HG03469 (cell line): ENCODE data around the gene ESYT3.

Experiments
- ATAC-seq: cut with Tn5 transposase; IDR thresholded peaks from one replicate; pipeline ENCODE4 v1.9.1; 2021; ENCODE audit warnings: mild to moderate bottlenecking, moderate library complexity, moderate number of reproducible peaks; ENCODE audit not compliant: unreplicated experiment

ESYT3 gene

DNA sequence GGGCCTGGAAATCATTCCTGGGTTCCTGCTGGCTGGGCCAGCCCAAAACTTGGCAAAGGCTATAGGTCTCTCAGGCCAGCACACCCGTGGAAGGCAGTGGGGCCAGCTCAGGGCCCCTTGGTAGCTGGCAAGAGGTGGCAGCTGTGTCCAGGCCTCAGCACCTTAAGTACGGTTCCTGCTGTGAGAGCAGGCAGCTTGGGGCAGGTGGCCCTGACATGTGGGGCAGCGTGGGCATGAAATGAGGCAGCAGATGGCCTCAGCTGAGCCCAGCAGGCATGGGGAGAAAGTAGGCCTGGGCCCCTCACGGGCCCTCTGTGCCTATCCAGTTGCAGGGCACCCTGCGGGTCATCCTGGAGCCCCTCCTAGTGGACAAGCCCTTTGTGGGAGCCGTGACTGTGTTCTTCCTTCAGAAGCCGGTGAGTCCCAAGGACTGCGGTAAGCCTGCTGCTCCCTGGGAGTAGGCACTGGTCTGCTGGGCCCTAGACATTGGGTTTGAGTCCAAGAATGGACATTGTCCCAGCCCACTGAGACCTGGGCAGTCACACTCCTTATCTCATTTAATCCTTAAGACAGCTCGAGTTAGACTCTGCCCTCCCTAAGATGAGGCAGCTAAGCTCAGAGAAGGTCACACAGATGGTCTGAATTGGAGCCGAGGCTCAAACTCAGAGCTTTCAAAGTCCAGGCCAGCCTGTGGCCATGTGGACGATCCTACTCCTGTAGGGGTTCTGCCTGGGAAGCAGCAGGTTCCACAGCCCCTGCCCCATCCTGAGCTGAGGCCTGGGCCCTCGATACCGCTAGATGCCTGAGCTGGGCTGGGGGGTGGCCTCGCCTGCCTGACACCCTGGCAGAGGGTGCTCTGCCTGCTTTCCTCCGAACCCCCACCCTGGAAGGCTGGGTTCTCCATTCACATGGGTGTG, 25.5 kb downstream of the ESYT3 start:
- no peak for ATAC-seq

DNA sequence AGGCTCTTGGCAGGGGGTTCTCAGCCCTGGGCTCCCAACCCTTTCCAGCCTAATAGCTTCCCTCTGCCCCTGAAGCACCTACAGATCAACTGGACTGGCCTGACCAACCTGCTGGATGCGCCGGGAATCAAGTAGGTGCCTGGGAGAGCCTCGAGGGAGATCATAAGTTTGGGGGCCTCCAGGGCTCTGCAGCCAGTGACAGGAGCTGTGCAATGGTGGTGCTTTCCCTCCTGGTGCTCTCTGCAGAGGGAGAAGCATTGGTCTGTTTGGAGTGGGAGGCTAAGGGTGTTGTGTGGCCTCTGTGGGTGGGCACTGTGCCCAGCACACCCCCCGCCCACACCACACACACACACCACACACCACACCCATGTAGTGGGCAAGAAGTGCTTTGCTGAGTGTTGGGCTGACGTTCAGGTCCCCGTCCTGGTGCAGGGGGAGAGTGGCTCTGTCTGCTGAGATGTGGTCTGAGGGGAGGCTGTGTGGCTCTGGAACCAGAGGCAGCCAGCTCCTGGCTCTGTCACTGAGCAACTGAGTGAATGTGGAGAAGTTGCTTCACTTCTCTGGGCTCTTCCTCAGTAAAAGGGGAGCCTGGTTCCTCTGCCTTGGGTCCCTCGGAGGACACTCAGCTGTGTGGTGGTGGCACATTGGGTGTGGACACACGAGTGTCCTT, 26.3 kb downstream of the ESYT3 start:
- ATAC-seq, result no peak

DNA sequence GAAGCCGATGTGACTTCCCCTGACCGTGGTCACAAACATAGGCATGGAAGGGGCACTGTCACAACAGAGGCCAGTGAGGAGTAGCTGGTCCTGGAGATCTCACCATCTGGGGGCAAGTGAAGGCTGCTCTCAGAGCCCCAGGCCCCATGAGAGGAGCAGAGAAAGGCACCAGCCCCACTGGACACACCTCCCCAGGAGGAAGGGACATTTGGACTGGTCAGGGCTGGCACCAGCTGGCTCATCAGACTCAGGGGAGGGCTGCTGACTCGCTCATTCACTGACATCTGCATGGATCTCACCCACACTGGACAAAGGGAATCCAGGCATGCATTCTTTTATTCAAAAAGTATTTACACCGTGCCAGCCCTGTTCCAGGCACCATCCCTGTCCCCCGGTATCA, 26.8 kb downstream of the ESYT3 start:
- no peak for ATAC-seq

DNA sequence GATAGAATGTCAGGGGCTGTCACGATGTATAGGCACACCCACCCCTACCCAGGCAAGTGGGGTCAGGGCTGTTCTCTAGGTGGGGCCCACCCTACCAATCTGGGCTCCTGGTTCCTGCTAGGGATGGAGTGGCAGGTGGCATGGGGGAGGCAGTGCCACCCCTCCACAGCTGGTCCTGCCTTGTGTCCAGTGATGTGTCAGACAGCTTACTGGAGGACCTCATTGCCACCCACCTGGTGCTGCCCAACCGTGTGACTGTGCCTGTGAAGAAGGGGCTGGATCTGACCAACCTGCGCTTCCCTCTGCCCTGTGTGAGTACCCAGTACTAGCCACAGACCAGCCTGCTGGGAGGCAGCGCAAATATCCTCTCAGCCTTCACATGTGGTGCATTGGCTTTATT, 27.5 kb downstream of the ESYT3 start:
- no peak for ATAC-seq

DNA sequence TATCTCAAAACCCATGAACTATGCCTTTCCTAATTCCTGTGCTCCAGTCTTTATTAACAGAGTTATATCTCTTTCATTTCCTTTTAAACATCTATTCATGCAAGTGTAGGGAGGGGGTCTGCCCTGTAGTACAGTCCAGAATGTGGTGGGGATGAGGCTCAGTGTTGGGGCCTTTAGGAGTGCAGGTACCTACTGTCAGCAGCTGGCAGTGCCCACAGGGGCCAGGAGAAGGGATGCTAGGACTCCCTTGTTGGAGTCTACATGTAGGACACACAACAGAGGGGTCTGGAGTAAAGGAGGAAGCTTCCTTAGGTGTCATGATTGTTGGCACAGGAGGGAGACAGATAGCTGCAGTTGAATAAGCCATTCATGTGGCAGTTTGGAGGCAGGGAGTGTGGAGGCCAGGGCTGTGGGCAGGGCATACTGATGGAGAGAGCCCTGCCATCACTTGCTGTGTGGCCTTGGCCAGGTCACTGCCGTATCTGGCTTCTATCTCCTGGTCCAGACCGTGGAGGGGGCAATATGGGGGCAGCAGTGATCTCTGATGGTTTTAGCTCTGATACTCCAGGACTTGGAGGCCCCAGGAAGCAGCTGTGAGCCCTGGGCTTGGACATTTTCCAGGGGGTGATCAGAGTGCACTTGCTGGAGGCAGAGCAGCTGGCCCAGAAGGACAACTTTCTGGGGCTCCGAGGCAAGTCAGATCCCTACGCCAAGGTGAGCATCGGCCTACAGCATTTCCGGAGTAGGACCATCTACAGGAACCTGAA, 29.5 kb downstream of the ESYT3 start:
- ATAC-seq, result no peak

DNA sequence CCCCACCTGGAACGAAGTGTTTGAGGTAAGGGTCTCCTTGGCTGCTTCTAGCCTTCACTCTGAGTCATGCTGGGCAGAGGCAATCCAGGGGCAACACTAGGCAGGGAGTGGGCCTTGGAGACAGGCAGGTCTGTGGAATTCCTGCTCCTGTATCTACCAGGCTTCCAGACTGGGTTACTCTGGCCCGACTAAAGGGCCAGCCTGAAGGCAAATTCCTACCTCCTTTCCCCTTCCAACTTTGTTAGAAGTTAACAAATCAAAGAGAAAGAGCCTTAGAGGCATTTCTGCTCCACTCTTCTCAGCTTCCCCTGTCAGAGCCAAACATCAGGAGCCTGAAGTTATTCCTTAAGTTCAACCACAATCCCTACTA, 30.1 kb downstream of the ESYT3 start:
- no peak for ATAC-seq

DNA sequence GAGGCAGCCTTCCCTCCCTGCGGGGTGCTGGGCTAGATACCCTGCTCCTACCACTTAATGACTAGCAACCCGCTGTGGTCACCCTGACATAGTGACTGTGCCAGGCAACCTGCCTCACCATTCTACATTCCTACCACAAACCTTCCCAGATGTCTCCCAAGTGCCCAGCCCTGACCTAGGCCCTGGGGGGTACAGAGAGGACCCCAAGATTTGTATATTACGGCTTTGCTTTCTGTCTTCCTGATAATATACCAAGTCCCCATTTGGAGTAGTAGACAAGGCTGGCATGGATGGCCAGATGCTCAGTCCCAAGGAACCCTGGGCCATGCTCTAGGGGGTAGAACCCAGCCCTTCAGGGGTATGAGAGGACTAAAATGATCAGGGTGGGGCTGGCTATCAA, 31.0 kb downstream of the ESYT3 start:
- ATAC-seq, result no peak

DNA sequence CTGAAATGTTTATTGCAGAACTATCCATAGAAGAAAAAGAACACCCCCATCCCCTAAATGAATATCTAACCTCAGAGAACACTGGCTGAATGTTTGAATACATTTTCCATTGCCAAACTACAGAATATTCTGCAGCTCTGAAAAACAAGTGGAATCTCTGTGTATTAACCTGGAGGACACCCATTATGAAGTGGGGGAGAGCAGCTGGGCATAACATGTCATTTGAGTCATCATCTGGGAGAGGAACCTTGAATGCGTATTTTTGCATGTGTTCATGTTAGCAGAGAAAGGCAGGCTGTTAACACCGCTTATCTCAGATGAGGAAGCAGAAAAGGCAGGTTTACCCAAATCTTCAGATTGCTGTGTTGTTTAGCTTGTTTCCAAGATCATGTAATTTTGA, 31.5 kb downstream of the ESYT3 start:
- ATAC-seq, result no peak

DNA sequence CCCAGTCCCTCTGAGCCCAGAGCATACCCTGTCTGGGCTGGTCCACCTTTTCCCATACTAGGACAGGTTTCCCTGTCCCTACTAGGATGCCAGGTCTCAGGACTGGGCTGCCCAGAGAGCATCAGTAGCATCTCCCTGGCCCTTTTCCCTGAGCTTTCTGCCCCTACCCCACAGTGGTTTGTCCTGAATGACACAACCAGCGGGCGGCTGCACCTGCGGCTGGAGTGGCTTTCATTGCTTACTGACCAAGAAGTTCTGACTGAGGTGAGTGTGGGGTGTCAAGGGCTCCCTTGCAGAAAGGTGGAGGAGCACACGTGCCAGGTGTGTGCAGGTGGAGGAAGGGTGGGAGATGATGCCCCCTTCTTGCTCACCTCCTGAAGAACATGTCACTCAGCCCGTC, 33.5 kb downstream of the ESYT3 start:
- ATAC-seq, result no peak

DNA sequence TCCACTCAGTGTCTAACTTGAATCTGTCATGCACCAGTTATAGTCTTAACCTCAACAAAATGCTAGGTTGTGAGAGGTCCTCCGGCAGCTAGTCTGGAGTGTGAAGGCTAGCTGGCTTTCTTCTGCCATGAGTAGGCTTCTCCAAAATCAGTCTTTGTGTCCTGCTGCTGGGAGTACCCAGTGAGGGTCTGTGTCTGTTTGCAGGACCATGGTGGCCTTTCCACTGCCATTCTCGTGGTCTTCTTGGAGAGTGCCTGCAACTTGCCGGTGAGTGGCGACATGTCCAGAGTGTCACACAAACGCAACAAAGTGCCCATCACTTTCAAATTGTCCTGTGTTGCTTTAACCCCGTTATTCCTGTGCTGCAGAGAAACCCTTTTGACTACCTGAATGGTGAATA, 34.0 kb downstream of the ESYT3 start:
- ATAC-seq, result no peak

DNA sequence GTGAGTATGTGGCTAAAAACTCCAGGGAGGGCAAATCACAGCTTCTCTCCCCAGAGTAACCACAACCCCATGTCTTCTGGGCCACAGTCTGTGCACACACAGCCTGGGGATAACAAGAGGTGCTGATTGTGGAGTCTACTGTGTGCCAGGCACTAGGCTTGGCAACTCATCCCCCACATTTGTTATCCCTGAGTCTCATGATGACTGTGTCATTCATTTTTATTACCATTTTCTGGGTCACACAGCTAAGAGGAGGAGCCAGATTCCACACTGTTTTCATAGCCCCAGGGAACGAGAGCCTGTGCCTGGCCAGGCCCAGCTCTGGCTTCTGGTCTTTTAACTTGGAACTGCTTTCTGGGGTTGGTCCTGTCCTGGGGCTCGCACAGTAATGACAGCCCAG, 34.5 kb downstream of the ESYT3 start:
- no peak for ATAC-seq

DNA sequence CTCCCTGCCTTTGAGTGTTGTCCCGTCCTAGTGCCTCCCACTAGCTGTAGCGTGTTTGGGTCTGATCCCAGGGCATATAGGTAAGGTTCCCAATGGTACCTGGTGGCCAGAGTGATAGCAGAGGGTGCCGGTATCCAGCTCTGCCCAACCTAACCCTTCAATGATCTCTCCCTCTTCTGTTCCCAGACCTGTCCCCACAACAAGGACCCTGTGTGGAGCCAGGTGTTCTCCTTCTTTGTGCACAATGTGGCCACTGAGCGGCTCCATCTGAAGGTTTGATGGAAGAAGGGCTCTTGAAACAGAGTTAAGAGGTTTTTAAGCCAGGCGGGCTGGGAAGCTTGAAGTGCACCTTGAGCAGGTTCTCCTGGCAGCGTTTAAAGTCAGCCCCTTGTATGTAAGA, 35.5 kb downstream of the ESYT3 start:
- ATAC-seq, result no peak

DNA sequence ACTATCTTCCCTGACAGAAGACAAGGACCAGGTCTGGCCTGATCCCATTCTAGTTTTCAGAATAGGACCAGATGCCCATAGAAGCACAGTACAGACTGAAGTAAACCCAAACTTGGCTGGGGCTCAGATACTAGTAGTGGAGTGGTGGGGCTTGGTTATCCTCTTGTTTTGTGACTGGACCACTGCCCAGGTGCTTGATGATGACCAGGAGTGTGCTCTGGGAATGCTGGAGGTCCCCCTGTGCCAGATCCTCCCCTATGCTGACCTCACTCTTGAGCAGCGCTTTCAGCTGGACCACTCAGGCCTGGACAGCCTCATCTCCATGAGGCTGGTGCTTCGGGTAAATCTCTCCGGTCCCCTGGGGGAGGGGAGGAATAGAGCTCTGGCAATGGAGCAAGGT, 36.3 kb downstream of the ESYT3 start:
- no peak for ATAC-seq

DNA sequence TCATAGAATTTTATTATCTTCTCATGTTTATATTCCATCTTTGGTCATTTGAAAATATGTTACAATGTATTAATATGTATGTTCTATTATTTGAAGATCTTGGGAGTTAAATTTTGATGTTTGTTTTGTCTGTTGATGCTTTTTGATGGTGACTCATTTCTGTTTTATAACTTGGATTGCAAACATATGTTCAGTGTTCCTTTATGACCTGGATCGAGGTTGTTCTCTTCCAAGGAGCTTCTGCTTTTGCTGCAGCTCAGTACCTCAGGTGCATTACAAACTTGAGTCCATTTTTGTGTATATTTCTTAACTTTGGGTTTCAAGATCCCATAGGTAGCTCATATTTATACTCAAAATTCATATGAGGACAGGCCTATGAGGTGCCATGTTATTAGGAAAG, 37.1 kb downstream of the ESYT3 start:
- ATAC-seq, result no peak

DNA sequence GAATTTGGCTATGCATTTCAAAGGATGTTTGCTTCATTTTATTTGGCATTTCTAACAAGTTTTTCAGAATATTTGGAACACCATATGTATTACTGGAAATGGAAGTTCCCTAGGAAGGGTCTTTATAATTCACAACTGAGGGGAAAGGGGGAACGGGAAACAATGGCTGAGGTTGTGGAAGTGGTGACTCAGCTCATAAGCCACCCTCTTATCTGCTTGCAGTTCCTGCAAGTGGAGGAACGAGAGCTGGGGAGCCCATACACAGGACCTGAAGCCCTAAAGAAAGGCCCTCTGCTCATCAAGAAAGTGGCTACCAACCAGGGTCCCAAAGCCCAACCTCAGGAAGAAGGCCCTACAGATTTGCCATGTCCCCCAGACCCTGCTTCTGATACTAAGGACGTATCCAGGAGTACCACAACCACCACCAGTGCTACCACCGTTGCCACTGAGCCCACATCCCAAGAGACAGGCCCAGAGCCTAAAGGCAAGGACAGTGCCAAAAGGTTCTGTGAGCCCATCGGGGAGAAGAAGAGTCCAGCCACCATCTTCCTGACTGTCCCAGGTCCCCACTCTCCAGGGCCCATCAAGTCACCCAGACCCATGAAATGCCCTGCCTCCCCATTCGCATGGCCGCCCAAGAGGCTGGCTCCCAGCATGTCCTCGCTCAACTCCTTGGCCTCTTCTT, 37.9 kb downstream of the ESYT3 start:
- ATAC-seq, result no peak

DNA sequence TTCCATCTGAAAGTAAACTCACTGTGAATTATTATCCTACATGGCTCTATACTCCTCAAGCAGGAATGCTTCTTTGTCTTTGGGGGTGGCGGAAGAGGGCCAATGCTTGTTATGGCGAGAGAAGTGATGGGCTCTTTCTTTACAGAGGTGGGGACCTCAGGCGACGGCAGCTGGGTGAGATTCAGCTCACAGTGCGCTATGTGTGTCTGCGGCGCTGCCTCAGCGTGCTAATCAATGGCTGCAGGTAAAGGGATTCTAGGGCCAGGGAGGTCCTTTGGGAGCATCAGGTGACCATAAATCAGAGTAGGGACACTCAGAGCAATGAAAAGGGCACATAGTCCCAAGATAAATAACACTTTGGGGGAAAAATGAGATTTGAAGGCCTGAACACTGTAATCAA, 39.0 kb downstream of the ESYT3 start:
- ATAC-seq, result no peak

DNA sequence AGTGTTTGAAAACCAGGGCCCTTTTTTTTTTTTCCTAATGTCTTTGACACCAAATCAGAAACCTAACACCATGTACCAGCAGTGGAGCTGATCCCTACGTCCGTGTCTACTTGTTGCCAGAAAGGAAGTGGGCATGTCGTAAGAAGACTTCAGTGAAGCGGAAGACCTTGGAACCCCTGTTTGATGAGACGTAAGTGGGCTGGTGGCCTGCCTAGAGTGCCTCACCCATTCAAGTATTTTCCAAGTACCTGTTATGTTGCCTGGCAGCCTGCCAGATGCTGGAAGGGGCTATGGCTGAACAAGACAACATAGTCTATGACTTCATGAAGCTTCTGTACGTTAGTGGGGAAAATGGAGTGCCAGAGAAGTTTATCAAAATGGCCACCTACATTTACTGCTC, 39.7 kb downstream of the ESYT3 start:
- no peak for ATAC-seq

DNA sequence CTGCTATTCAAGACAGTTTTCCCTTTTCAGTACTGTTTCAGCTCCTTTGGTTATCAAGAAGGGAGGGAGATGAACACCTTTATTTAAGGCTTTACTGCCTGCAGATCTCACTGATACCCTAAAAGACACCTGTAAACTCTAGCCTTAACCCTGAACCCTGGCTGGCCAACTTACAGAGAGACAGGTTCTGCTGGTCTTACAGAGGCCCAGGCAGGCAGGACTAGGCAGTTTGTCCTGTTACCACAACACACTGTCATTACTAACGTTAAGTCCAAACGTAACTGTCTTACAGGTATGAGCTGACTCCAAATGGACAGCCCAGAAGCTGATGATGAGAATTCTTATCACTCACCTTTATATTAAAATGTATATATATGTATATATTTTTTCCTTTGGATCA, 42.1 kb downstream of the ESYT3 start:
- ATAC-seq, result no peak

DNA sequence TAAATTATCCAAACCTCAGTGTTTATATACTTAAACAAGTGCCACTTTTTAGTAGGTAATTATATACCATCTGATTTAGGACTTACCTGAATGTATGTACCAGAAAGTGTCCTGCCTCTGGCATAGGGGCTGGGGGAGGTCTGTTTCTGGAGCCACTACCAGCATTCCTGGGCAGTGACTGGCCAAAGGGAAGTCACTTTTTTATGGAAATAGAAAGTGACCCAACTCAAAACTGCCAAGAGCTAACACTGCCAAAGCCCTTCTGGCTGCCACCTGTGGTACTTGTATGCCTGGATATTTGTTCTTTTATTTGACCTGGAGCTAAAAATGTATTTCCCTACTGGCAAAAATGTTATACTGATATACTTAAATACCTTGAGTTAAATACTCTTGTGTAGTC, 42.7 kb downstream of the ESYT3 start:
- no peak for ATAC-seq

DNA sequence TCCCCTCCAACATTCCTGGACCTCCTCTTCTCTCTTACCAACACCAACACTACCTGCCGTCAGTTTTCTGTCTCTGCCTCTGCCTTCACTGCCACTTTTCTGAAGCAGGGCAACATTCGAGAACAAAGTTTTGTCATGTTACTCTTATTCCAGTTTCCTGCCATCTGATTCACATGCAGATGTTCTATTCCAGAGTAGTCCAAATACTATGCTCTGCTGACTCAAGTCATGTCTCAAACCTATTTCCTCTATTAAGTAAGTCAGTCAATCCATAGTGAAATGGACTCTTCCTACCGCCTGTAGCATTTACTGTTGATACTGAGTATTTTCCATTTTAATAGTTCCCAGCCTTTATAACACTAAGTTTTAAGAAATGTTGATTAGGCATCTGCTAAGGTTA, 43.4 kb downstream of the ESYT3 start:
- ATAC-seq, result no peak

DNA sequence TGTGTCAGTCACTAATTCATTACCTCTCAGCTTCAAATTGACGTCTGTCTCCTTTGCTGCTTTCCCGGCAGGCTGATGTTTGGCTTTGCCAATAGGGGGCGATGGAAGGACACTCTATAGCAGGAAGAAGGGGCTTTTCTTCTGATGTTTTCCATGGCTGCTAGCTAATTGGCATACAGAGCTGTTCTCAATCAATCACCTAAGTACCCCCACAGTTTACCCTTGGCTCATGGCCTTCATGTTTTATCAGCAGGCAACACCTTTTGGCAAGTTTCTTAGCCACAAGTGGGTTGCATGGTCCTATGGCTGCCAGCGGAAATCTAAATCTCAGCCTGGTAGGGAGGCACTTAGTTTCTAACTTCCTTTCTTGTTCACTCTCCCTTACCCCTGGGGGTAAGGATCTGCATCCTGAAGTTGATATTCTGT, 45.0 kb downstream of the ESYT3 start:
- ATAC-seq, result no peak
